Astrocyte of the spinal cord (primary cell): ENCODE results near the gene NUP50.

Experiments
- DNase-seq: peaks from one replicate; pipeline ENCODE4 v3.0.0; 2011; ENCODE audit warnings: low read depth, low spot score
- H3K4me3 ChIP-seq: 2 replicates; pipeline ENCODE4 v1.5.1; 2011; ENCODE audit warnings: low read depth, mild to moderate bottlenecking, low read length, moderate library complexity
- CTCF ChIP-seq: IDR thresholded peaks from 2 replicates; pipeline ENCODE4 v1.5.1; 2012; ENCODE audit warnings: low read depth, mild to moderate bottlenecking, low read length, inconsistent platforms
- in situ Hi-C: cut with HindIII; loops from 2 replicates; pipeline ENCODE4 v1.10.0; 2017; ENCODE audit warnings: low sequenced_read_pairs

NUP50 gene

GRCh38 chr22:45217806-45218205 is 54.1 kb downstream of the NUP50 start:
- in situ Hi-C loops = no loop called here
- no peak for DNase-seq
- TF ChIP-seq CTCF = no peak
- no peak overlapping the region for H3K4me3 ChIP-seq

DNA sequence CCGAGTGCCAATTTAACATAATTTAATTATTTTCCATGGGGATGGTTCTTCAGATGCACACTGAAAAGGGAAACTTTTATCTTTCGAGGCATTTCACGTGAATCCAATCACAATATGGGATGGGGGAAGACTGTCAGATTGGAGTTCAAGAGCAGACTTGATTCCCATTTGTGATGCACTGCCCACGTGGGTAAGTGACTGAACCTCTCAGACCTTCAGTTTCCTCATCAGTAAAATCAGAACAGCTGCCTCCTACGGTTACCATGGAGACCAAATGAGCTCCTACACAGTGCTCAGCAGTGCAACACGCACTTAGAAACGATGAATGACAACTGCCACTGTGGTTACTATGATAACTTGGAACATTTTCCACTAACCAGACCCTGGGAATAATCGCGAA is 55.3 kb downstream of the NUP50 start:
- no peak for DNase-seq
- TF ChIP-seq CTCF = no peak
- in situ Hi-C loops = no loop called here
- no peak overlapping the region for H3K4me3 ChIP-seq

DNA sequence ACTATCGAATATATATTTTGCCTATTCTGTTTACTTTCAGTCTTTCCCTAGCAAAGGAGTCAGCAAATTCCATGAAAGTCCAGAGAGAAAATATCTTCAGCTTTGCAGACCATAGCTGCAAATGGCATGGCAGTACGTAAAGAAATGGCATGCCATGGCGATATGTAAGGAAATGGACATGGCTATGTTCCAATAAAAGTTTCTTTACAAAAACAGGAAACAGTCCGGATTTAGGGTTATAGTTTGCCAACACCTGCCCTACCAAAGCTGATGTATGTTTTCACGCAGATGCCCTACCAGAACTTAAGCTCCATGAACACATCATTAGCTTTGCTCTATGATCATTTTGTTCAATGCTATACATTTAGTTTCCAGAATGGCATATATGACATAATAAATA is 57.5 kb downstream of the NUP50 start:
- H3K4me3 ChIP-seq = no peak overlapping the region
- TF ChIP-seq CTCF = no peak
- no peak for DNase-seq
- in situ Hi-C loops = no loop called here

DNA sequence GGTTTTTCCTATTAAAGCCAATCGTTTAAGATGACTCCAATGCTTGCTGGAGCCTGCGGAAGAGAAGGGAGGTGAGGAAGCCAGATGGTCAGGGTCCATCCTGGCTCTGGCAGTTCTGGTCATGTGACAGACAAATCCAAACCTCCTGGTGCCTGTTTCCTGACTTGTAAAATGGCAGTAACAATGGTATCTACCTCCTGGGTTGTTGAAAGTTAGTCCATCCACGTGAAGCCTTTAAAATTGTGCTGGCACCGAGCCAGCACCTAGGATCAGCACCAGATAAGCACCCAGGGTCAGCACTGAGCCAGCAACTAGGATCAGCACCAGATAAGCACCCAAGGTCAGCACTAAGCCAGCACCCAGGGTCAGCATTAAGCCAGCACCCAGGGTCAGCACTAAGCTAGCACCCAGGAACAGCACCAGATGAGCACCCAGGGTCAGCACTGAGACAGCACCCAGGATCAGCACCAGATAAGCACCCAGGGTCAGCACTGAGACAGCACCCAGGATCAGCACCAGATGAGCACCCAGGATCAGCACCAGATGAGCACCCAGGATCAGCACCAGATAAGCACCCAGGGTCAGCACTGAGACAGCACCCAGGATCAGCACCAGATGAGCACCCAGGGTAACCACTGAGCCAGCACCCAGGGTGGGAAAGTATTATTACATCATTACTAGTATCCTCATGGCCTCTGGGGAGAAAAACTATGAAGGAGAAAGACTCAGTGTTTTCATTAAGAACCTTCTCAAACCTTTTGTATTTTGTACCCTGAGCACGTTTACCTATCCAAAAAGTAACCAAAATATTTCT is 59.8 kb downstream of the NUP50 start:
- no peak for TF ChIP-seq CTCF

GRCh38 chr22:45224331-45224730 is 60.6 kb downstream of the NUP50 start:
- in situ Hi-C loops = no loop called here
- TF ChIP-seq CTCF = no peak

More for the DNA sequence above, 59.8 kb downstream of the NUP50 start:
- no peak overlapping the region for H3K4me3 ChIP-seq
- in situ Hi-C loops = no loop called here
- DNase-seq = no peak

GRCh38 chr22:45224988-45225731 is 61.4 kb downstream of the NUP50 start:
- in situ Hi-C loops = no loop called here
- no peak for DNase-seq
- no peak for TF ChIP-seq CTCF
- H3K4me3 ChIP-seq = no peak overlapping the region

More at GRCh38 chr22:45224331-45224730, 60.6 kb downstream of the NUP50 start:
- no peak for DNase-seq
- no peak overlapping the region for H3K4me3 ChIP-seq
